B cell (primary cell): ENCODE measurements around the gene STYXL1. TPM values are rescaled to one million over a fixed set of nuclear protein-coding genes. Genes with fewer than 3 reads are reported as not detected.

ENCODE experiments used
- ATAC-seq: fragments of 200-7000 bp; cut with Tn5 transposase; one replicate; pipeline ENCODE4 v1.10.0; 2021; ENCODE audit warnings: low read depth, mild to moderate bottlenecking, moderate number of reproducible peaks, moderate library complexity
- CTCF ChIA-PET: fragments of 350-600 bp; sonication (Branson Sonifier 250); formaldehyde crosslinking; loops from one replicate; lab custom pipeline; 2021; ENCODE audit warnings: antibody characterized with exemption, inconsistent platforms; lab: Charles Lee
- POLR2A ChIA-PET: fragments of 350-600 bp; sonication (Branson Sonifier 250); formaldehyde crosslinking; loops from one replicate; lab custom pipeline; 2021; ENCODE audit warnings: antibody characterized with exemption; lab: Charles Lee
- DNase-seq: peaks from one replicate; pipeline ENCODE4 v3.0.0; 2013
- H2AFZ ChIP-seq: 2 replicates; pipeline ENCODE4 v1.6.1; 2012; ENCODE audit warnings: mild to moderate bottlenecking, low read depth, low read length; ENCODE audit not compliant: insufficient read depth, poor library complexity, severe bottlenecking
- H3K27ac ChIP-seq, 2 donors: 1 replicate in 1 of 2; 2 replicates in 1 of 2; pipeline ENCODE4 v1.5.1; 2012 to 2013; ENCODE audit warnings: low read length in 2 of 2, mild to moderate bottlenecking in 2 of 2, moderate library complexity in 1 of 2
- H3K27me3 ChIP-seq, 4 experiments: fragments of 200-600 bp in 1 of 4; sonication (generic) in 1 of 4; replicated peaks in 1 of 4; 1 replicate in 2 of 4; 2 replicates in 2 of 4; pipeline versions ENCODE4 v1.6.1 to v1.7.0; 2013 to 2016; ENCODE audit warnings: low read length in 3 of 4, mild to moderate bottlenecking in 2 of 4, mixed read lengths in 1 of 4, moderate library complexity in 1 of 4; ENCODE audit not compliant: insufficient read depth in 4 of 4, control insufficient read depth in 3 of 4; ENCODE audit errors: control extremely low read depth in 1 of 4
- H3K36me3 ChIP-seq, 2 experiments: replicated peaks in 1 of 2; 1 replicate in 1 of 2; 2 replicates in 1 of 2; pipeline versions ENCODE4 v1.6.1 to v1.7.1; 2013; ENCODE audit warnings: low read length in 1 of 2; ENCODE audit not compliant: insufficient read depth in 2 of 2, control insufficient read depth in 1 of 2; ENCODE audit errors: control extremely low read depth in 1 of 2, extremely low read depth in 1 of 2
- H3K4me1 ChIP-seq, 2 donors: fragments of 200-600 bp in 1 of 2; sonication (generic) in 1 of 2; 1 replicate in 1 of 2; 2 replicates in 1 of 2; pipeline versions ENCODE4 v1.5.1 to v1.6.1; 2013 to 2017; ENCODE audit warnings: low read length in 2 of 2; ENCODE audit not compliant: control insufficient read depth in 2 of 2, insufficient read depth in 2 of 2
- H3K4me2 ChIP-seq: replicated peaks from 2 replicates; pipeline ENCODE3; 2012; ENCODE audit warnings: mild to moderate bottlenecking, low read depth, low read length; ENCODE audit not compliant: poor library complexity, severe bottlenecking
- H3K4me3 ChIP-seq, 5 experiments: fragments of 200-600 bp in 1 of 5; sonication (generic) in 1 of 5; 1 replicate in 3 of 5; 2 replicates in 2 of 5; pipeline versions ENCODE4 v1.5.1 to v1.7.0; 2011 to 2016; ENCODE audit warnings: low read length in 4 of 5, mild to moderate bottlenecking in 4 of 5, low read depth in 2 of 5, control low read depth in 1 of 5, moderate library complexity in 1 of 5; ENCODE audit not compliant: insufficient read depth in 1 of 5; ENCODE audit errors: control extremely low read depth in 1 of 5, extremely low read depth in 1 of 5
- H3K79me2 ChIP-seq: fragments of 200-600 bp; sonication (generic); one replicate; pipeline ENCODE4 v1.6.0; 2016; ENCODE audit warnings: low read length; ENCODE audit not compliant: control insufficient read depth, insufficient read depth
- H3K9ac ChIP-seq: fragments of 200-600 bp; sonication (generic); 2 replicates; pipeline ENCODE4 v1.6.1; 2017; ENCODE audit warnings: mild to moderate bottlenecking, low read length, moderate library complexity
- H3K9me3 ChIP-seq, 3 donors: one replicate each; pipeline versions ENCODE4 v1.6.1 to v1.7.1; 2013; ENCODE audit warnings: low read length in 2 of 3; ENCODE audit not compliant: control insufficient read depth in 2 of 3, insufficient read depth in 1 of 3; ENCODE audit errors: control extremely low read depth in 1 of 3
- H4K20me1 ChIP-seq: 2 replicates; pipeline ENCODE4 v1.6.0; 2012; ENCODE audit warnings: mild to moderate bottlenecking, low read length; ENCODE audit not compliant: insufficient read depth, control insufficient read depth, poor library complexity, severe bottlenecking
- H3K27ac Mint-ChIP-seq: one replicate; pipeline ENCODE4 v1.8.0; 2021; ENCODE audit warnings: mixed read lengths
- H3K27me3 Mint-ChIP-seq: one replicate; pipeline ENCODE4 v1.8.0; 2021; ENCODE audit warnings: mixed read lengths
- H3K4me1 Mint-ChIP-seq: one replicate; pipeline ENCODE4 v1.8.0; 2021; ENCODE audit warnings: mixed read lengths
- H3K4me3 Mint-ChIP-seq: one replicate; pipeline ENCODE4 v1.8.0; 2021; ENCODE audit warnings: mixed read lengths
- H3K9me3 Mint-ChIP-seq: one replicate; pipeline ENCODE4 v1.8.0; 2022; ENCODE audit warnings: mixed read lengths; ENCODE audit not compliant: insufficient read depth
- EZH2 ChIP-seq: IDR thresholded peaks from 2 replicates; pipeline ENCODE4 v1.6.1; 2012; ENCODE audit warnings: borderline replicate concordance, low read depth, mild to moderate bottlenecking, moderate library complexity, low read length; ENCODE audit not compliant: insufficient read depth, poor library complexity, severe bottlenecking
- WGBS: methylation state at CpG from one replicate; pipeline ENCODE4 v1.1.5; 2013; ENCODE audit warnings: missing lambda C conversion rate; ENCODE audit not compliant: insufficient coverage; 5-methylcytosine and 5-hydroxymethylcytosine counted together
- intact Hi-C: fragments of 100-400 bp; cut with micrococcal nuclease; formaldehyde crosslinking; loops from one replicate; pipeline ENCODE4 v1.10.0; 2022
- polyA plus RNA-seq: library from polyadenylated mRNA; depleted of rRNA; stranded (reverse); fragments of >200 nt; gene quantifications from 2 replicates; pipeline ENCODE4 v1.2.3, GENCODE V29; 2012
- total RNA-seq, 2 donors: library from RNA; stranded (reverse); fragments of 120-200 nt in 1 of 2; gene quantifications; 1 replicate in 1 of 2; 2 replicates in 1 of 2; pipeline versions ENCODE4 v1.2.3 to v1.2.4, GENCODE V29; 2013 to 2022
- TF ChIP-seq, protein P1 (sequence below): fragments of 200-600 bp; IDR thresholded peaks from one replicate; pipeline ENCODE4 v1.8.0; 2022; ENCODE audit warnings: antibody characterized with exemption, mild to moderate bottlenecking

The STYXL1 gene
- total and polyA plus RNA-seq, 2 donors (not counting 1 experiment from before 2014, with no cell fraction given), result 15.2 to 29.3 TPM

DNA sequence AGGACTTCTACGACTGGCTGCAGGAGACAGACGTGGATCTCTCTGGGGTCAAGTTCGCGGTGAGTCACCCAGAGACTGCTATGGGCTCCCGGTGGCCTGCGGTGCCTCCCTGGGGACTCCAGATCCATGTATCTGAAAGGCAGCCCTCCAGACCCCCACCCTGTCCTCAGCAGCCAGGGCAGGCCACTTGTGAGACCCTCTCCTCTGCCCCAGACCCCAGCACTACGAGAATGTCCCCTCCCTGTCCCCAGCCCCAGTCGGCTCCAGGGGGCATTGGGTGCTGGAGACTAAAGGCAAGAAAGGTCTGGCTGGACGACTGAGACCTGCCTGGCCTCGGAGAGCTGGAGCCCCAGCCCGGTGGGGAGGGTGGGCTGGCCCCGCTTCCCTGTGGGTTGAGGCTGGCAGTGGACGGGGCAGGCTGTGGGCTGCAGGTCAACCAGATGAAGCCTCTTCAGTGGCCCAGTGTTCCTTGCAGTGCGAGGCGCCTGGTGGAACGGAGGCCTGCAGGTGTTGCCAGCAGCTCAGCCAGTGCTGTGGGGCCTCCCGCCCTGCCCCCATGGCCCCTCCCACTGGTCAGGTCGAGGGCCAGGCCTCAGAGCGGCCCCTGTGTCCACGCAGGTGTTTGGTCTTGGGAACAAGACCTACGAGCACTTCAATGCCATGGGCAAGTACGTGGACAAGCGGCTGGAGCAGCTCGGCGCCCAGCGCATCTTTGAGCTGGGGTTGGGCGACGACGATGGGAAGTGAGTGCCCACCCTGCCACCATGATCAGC is 67.2 kb downstream of the STYXL1 start:
- H3K4me2 ChIP-seq, result no peak overlapping the region
- no peaks in the 10 kb centered on the region for H3K4me1 Mint-ChIP-seq
- WGBS, result 94% methylated on average over 27 of the region's 29 CpGs
- no peak overlapping the region for H3K9ac ChIP-seq
- peaks cover 0 to 40% of the 10 kb centered on the region in 2 experiments for H3K36me3 ChIP-seq
- H3K4me3 Mint-ChIP-seq, result no peak overlapping the region
- no peaks in the 10 kb centered on the region for H4K20me1 ChIP-seq
- intact Hi-C loops, result no loop called here
- H3K27ac ChIP-seq, result no peak overlapping the region
- POLR2A ChIA-PET, result no interaction called here
- no peak for ATAC-seq
- no peak for DNase-seq
- CTCF ChIA-PET, result no interaction called here
- H3K27me3 ChIP-seq, result no peaks in the 10 kb centered on the region
- no peaks in the 10 kb centered on the region for H3K79me2 ChIP-seq
- no peak overlapping the region for H3K27ac Mint-ChIP-seq
- H3K4me3 ChIP-seq, result no peak overlapping the region
- H3K4me1 ChIP-seq, result no peaks in the 10 kb centered on the region
- H3K9me3 Mint-ChIP-seq, result no peaks in the 10 kb centered on the region
- no peak overlapping the region for H2AFZ ChIP-seq
- H3K9me3 ChIP-seq, result no peaks in the 10 kb centered on the region
- no peaks in the 10 kb centered on the region for H3K27me3 Mint-ChIP-seq
- no peak for TF ChIP-seq EZH2
- TF ChIP-seq, protein P1, sequence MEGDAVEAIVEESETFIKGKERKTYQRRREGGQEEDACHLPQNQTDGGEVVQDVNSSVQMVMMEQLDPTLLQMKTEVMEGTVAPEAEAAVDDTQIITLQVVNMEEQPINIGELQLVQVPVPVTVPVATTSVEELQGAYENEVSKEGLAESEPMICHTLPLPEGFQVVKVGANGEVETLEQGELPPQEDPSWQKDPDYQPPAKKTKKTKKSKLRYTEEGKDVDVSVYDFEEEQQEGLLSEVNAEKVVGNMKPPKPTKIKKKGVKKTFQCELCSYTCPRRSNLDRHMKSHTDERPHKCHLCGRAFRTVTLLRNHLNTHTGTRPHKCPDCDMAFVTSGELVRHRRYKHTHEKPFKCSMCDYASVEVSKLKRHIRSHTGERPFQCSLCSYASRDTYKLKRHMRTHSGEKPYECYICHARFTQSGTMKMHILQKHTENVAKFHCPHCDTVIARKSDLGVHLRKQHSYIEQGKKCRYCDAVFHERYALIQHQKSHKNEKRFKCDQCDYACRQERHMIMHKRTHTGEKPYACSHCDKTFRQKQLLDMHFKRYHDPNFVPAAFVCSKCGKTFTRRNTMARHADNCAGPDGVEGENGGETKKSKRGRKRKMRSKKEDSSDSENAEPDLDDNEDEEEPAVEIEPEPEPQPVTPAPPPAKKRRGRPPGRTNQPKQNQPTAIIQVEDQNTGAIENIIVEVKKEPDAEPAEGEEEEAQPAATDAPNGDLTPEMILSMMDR, result no peak

DNA sequence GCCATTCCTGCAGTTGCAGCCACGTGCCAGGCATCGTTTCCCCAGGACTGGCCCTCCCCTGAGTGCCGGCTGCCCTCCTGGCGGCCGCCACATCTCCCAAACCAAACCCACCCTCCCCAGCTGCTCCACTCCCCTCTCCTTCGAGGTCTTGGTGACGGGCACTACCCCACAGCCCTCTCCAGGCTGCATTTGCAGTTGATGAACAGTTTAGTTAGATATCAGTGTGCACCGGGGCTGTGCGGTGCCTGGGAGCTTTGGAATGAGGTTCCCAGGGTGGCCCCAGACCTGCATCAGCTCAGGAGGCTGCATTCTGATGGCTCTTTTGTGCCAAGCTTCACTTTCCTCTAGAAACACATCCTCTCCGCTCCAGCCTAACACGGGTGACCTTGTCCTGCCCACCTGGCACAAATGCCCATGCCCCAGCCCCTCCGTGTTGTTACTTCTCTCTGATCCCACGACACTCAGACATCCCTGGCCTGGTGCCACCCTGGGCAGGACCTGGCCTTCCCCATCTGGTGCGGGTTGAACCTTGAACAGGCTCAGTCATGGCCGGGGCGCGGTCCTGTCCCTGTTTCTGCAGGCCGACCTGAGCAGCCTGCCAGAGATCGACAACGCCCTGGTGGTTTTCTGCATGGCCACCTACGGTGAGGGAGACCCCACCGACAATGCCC is 67.9 kb downstream of the STYXL1 start:
- peaks cover 0 to 38% of the 10 kb centered on the region in 2 experiments for H3K36me3 ChIP-seq
- ChIA-PET CTCF (no interaction called here), POLR2A (no interaction called here)
- H3K27ac ChIP-seq, result no peak overlapping the region
- no peaks in the 10 kb centered on the region for H3K79me2 ChIP-seq
- no peaks in the 10 kb centered on the region for H3K27me3 Mint-ChIP-seq
- H3K9me3 ChIP-seq, result no peaks in the 10 kb centered on the region
- no peaks in the 10 kb centered on the region for H4K20me1 ChIP-seq
- DNase-seq (no peak), ATAC-seq (no peak)
- H3K4me1 ChIP-seq, result no peaks in the 10 kb centered on the region
- H3K9ac ChIP-seq, result no peak overlapping the region
- intact Hi-C loops, result no loop called here
- H3K4me3 Mint-ChIP-seq, result no peak overlapping the region
- whole genome bisulfite sequencing, result 94% methylated on average over 20 of the region's 22 CpGs
- H3K27ac Mint-ChIP-seq, result peak overlapping the region; percentile 15
- no peaks in the 10 kb centered on the region for H3K9me3 Mint-ChIP-seq
- H3K4me1 Mint-ChIP-seq, result no peaks in the 10 kb centered on the region
- TF ChIP-seq, protein P1, result no peak
- TF ChIP-seq EZH2, result no peak
- H2AFZ ChIP-seq, result no peak overlapping the region
- no peak overlapping the region for H3K4me2 ChIP-seq
- H3K27me3 ChIP-seq, result no peaks in the 10 kb centered on the region
- H3K4me3 ChIP-seq, result no peak overlapping the region
